WERI-Rb-1 (cell line): ENCODE results near the gene KPNA1.

ENCODE experiments used
- DNase-seq: peaks from one replicate; pipeline ENCODE4 v3.0.0-alpha.2; 2020
- H3K27ac ChIP-seq: fragments of 250-450 bp; sonication (Bioruptor Pico); 2 replicates; pipeline ENCODE4 v1.5.1; 2020; ENCODE audit warnings: mild to moderate bottlenecking, moderate library complexity
- H3K27me3 ChIP-seq: fragments of 250-450 bp; sonication (Bioruptor Pico); 2 replicates; pipeline ENCODE4 v1.5.1; 2021; ENCODE audit warnings: mild to moderate bottlenecking, low read depth, moderate library complexity; ENCODE audit not compliant: insufficient read depth, severe bottlenecking
- H3K36me3 ChIP-seq: fragments of 250-450 bp; sonication (Bioruptor Pico); 2 replicates; pipeline ENCODE4 v1.5.1; 2020; ENCODE audit warnings: mild to moderate bottlenecking, moderate library complexity
- H3K4me3 ChIP-seq: 2 replicates; pipeline ENCODE4 v1.5.1; 2011; ENCODE audit warnings: low read depth, mild to moderate bottlenecking, control low read depth, low read length
- H3K9me3 ChIP-seq: fragments of 250-450 bp; sonication (Bioruptor Pico); 2 replicates; pipeline ENCODE4 v1.5.1; 2021; ENCODE audit warnings: mild to moderate bottlenecking, moderate library complexity; ENCODE audit not compliant: severe bottlenecking
- TF ChIP-seq, protein P1 (sequence below): IDR thresholded peaks from 2 replicates; pipeline ENCODE4 v1.5.1; 2011; ENCODE audit warnings: low read depth, mild to moderate bottlenecking, control low read depth, inconsistent platforms, low read length

The KPNA1 gene

DNA sequence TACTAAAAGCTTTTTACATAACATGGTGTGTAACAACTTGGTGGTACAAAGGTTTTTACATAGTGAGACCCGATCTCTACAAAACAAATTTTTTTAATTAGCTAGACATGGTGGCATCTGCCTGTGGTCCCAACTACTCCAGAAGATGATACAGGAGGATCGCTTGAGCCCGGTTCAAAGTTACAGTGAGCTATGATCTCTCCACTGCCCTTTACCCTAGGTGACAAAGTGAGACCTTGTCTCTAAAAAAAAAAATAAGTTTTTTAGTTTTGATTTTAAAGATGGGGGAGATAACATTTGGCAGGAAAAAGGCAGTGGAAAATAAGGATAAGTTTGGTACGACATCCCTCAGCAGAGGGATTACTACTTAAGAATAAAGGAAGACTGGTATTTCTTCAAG, 124.8 kb downstream of the KPNA1 start:
- Histone ChIP-seq H3K4me3 (no peak overlapping the region), H3K9me3 (no peaks in the 10 kb centered on the region), H3K27me3 (no peaks in the 10 kb centered on the region), H3K36me3 (peaks cover 4% of the 10 kb centered on the region; the same call in 1 of the 2 replicates), H3K27ac (no peak overlapping the region)
- no peak for DNase-seq
- TF ChIP-seq, protein P1, sequence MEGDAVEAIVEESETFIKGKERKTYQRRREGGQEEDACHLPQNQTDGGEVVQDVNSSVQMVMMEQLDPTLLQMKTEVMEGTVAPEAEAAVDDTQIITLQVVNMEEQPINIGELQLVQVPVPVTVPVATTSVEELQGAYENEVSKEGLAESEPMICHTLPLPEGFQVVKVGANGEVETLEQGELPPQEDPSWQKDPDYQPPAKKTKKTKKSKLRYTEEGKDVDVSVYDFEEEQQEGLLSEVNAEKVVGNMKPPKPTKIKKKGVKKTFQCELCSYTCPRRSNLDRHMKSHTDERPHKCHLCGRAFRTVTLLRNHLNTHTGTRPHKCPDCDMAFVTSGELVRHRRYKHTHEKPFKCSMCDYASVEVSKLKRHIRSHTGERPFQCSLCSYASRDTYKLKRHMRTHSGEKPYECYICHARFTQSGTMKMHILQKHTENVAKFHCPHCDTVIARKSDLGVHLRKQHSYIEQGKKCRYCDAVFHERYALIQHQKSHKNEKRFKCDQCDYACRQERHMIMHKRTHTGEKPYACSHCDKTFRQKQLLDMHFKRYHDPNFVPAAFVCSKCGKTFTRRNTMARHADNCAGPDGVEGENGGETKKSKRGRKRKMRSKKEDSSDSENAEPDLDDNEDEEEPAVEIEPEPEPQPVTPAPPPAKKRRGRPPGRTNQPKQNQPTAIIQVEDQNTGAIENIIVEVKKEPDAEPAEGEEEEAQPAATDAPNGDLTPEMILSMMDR = no peak

DNA sequence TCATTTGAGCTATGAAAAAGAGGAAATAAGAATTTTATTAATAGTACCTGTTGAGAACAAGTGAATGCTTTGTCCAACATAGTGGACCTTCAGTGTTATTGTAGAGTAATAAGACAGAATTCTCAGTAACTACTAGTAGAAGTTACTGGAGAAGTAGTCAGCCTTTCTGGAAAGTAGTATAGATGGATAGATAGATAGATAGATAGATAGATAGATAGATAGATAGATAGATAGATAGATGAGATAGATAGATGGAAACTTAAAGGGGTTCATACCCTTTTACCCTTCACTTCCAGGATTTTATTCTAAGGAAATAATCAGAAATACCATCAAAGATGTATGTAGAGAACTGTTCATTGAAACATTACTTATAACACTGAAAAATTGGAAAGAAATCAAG, 125.5 kb downstream of the KPNA1 start:
- Histone ChIP-seq H3K27me3 (no peaks in the 10 kb centered on the region), H3K4me3 (no peak overlapping the region), H3K27ac (no peak overlapping the region), H3K9me3 (no peaks in the 10 kb centered on the region), H3K36me3 (peaks cover 4% of the 10 kb centered on the region; the same call in 1 of the 2 replicates)
- TF ChIP-seq, protein P1 = no peak
- DNase-seq = no peak

DNA sequence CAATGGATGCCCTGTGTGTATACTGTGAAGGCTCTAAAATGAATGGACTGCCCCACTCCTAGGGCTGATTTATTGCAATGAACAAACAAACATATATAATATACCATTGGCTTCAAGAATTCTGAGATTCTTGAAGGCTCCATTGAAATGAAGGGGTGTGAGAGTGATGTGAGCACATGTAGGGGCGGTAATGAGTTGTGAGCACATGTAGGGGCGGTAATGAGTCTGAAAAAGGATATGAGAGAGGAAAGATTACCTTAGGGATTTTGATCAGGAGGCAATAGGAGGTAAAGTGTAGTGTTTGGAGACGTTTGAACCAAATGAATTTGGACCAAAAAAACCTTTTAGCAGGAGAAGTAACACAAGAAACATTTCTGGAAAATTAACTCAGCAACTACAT, 127.0 kb downstream of the KPNA1 start:
- no peaks in the 10 kb centered on the region for H3K9me3 ChIP-seq
- no peak for DNase-seq
- TF ChIP-seq, protein P1 = no peak
- H3K4me3 ChIP-seq = no peak overlapping the region
- H3K36me3 ChIP-seq = no peaks in the 10 kb centered on the region
- no peaks in the 10 kb centered on the region for H3K27me3 ChIP-seq
- no peak overlapping the region for H3K27ac ChIP-seq

DNA sequence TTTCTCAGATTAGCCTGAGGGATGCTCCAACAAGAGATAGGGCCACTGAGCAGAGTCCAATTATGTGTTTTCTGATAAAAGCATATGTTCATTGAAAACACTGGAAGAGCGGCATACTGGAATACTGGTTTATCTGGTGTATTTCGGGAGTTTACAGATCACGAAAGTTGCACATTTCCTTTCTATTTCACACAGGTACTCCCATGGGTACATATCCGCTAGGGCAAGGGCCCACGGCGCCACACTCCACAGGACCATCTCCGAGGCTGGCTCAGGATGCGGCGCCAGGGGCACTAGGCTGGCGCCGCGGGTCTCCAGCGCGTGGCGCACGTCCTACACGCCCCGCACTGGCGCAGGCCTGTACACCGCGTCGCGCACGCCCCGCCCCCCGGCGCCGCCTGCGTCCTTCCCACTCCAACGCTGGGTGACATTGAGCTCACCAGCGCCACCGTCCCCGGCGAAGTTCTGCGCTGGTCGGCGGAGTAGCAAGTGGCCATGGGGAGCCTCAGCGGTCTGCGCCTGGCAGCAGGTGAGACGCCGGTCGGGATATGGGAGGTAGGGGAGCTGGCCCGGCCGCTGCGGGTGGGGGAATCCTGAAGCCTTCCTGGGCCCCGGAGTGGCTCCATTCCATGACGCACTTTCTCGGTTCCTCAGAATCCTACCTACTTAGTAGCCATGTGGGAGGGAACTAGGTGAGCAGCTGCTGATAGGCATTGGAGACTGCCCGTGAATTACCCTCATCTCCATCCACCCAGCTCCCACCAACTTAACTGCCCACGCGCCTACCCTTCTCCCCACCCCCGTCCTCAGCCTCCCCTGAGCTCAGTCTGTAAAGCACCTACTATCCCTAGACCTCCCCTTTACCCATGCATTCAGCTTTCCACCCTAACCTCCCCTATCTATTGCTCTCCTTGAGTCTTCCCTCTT, 130.7 kb downstream of the KPNA1 start, which contains the start of gene FAM162A:
Gene FAM162A, plus strand, starts transcription at position 412 of the 927 bp plus-strand sequence. Its CDS starts 84 bp downstream, at position 496.
- TF ChIP-seq, protein P1 = peak; percentile 71
- H3K9me3 ChIP-seq = no peaks in the 10 kb centered on the region
- H3K36me3 ChIP-seq = no peaks in the 10 kb centered on the region; the same call in 1 of the 2 replicates
- peak; percentile 96 for DNase-seq
- no peaks in the 10 kb centered on the region for H3K27me3 ChIP-seq
- peak within 1 kb of the TSS; percentile 84 for H3K27ac ChIP-seq
- peak within 1 kb of the TSS; percentile 71 for H3K4me3 ChIP-seq

DNA sequence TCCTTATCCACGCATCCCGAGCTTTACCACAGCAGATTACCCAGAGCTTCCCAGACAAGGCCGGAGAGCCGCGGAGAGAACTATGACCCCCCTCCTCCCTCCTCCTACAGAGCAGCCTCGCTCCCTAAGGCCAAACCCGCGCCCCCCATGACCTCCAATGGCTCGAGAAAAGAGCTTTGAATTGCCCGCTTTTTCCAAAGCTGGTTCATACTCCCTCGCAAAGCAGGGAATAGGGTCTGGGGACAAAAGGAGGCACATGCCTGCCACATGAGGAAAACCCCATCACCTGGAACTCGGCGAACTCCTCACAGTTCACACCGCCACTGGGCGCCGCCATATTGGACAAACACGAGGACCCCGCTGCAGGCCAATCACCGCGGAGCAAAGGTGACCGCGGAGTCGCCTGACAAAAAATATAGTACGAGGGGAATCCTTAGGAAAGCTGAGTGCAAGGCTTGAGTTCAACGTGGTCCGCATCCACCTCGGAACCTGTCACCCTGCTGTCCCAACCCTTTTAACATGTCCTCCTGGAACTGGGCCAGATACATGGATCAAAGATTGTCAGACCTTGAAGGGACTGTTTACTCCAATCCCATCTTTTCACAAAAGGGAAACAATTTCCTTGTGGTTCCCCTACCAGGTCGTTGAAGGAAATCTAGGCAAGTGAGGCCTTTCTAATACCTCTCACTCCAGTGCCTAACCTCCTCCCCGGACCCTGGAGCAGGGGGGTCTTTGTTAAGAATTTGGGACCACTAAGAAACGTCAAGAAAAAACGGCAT, 131.7 kb downstream of the KPNA1 start, which contains the start of gene MIX23:
Gene MIX23, minus strand, starts transcription at position 344 of the 779 bp plus-strand sequence. Its CDS starts 7 bp downstream, at position 337.
- Histone ChIP-seq H3K9me3 (no peaks in the 10 kb centered on the region), H3K27me3 (no peaks in the 10 kb centered on the region), H3K27ac (peak within 1 kb of the TSS; percentile 84), H3K4me3 (peak within 1 kb of the TSS; percentile 71), H3K36me3 (no peaks in the 10 kb centered on the region; the same call in 1 of the 2 replicates)
- TF ChIP-seq, protein P1 = no peak
- DNase-seq = peak; percentile 94
